Parathyroid adenoma (tissue), 2 donors: Measurements from ENCODE around the gene CEP63.

Source experiments
- H2AFZ ChIP-seq: fragments of 300-600 bp; sonication (generic); one replicate; pipeline ENCODE4 v1.7.0; 2017; ENCODE audit warnings: antibody characterized with exemption, mild to moderate bottlenecking
- H3K27ac ChIP-seq: fragments of 300-600 bp; sonication (generic); one replicate; pipeline ENCODE4 v1.7.0; 2017
- H3K27me3 ChIP-seq: fragments of 300-600 bp; sonication (generic); one replicate; pipeline ENCODE4 v1.7.0; 2017; ENCODE audit warnings: low read length; ENCODE audit not compliant: control insufficient read depth, insufficient read depth
- H3K36me3 ChIP-seq: fragments of 300-600 bp; sonication (generic); one replicate; pipeline ENCODE4 v1.7.0; 2017; ENCODE audit warnings: low read length; ENCODE audit not compliant: control insufficient read depth, insufficient read depth
- H3K4me1 ChIP-seq: fragments of 300-600 bp; sonication (generic); one replicate; pipeline ENCODE4 v1.7.0; 2017; ENCODE audit warnings: control low read depth
- H3K4me2 ChIP-seq: fragments of 300-600 bp; sonication (generic); one replicate; pipeline ENCODE4 v1.7.0; 2017; ENCODE audit warnings: low read length
- H3K4me3 ChIP-seq: fragments of 300-600 bp; sonication (generic); one replicate; pipeline ENCODE4 v1.7.0; 2017; ENCODE audit warnings: low read depth, low read length
- H3K79me2 ChIP-seq: fragments of 300-600 bp; sonication (generic); one replicate; pipeline ENCODE4 v1.7.0; 2017; ENCODE audit warnings: control low read depth
- H3K9ac ChIP-seq: fragments of 300-600 bp; sonication (generic); one replicate; pipeline ENCODE4 v1.7.0; 2017; ENCODE audit warnings: mild to moderate bottlenecking
- H3K9me3 ChIP-seq: fragments of 300-600 bp; sonication (generic); one replicate; pipeline ENCODE4 v1.7.0; 2017; ENCODE audit warnings: low read length; ENCODE audit not compliant: control insufficient read depth
- TF ChIP-seq, protein P1 (sequence below): fragments of 300-600 bp; sonication (generic); IDR thresholded peaks from one replicate; pipeline ENCODE4 v1.7.0; 2017; ENCODE audit warnings: antibody characterized with exemption, mild to moderate bottlenecking
- donor health status: primary hyperparathyroidism.

Gene CEP63

DNA sequence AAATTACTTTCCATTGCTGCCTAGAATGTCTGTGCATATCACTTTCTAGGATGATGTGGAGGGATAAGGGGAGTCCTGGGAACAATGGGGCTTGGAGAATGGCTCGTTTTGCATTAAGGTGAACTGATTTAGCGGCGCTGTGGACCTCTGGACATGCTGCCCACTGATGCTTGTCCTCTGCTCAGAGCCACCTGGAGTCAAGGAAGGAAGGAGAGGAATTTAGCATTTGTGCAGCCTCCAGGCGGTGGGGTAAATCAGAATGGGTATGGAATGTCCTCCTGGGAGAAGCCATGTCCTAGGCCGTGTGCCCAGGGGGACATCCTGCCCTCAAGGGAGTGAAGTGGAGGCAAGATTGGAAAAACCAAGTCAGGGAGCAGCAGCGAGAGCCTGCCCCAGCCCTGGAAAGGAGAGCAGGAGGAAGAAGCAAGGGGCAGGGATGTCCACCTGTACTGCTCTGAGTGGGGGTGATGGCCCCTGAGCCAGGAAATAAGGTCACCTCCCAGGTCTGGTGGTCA lies 127.2 kb downstream of the CEP63 start:
- Histone ChIP-seq H3K9me3 (no peaks in the 10 kb centered on the region), H3K79me2 (no peaks in the 10 kb centered on the region), H3K36me3 (no peaks in the 10 kb centered on the region), H3K4me1 (peaks cover 3% of the 10 kb centered on the region), H3K27me3 (no peaks in the 10 kb centered on the region), H2AFZ (no peak overlapping the region), H3K9ac (no peak overlapping the region), H3K4me2 (no peak overlapping the region), H3K27ac (no peak overlapping the region), H3K4me3 (no peak overlapping the region)
- TF ChIP-seq, protein P1, sequence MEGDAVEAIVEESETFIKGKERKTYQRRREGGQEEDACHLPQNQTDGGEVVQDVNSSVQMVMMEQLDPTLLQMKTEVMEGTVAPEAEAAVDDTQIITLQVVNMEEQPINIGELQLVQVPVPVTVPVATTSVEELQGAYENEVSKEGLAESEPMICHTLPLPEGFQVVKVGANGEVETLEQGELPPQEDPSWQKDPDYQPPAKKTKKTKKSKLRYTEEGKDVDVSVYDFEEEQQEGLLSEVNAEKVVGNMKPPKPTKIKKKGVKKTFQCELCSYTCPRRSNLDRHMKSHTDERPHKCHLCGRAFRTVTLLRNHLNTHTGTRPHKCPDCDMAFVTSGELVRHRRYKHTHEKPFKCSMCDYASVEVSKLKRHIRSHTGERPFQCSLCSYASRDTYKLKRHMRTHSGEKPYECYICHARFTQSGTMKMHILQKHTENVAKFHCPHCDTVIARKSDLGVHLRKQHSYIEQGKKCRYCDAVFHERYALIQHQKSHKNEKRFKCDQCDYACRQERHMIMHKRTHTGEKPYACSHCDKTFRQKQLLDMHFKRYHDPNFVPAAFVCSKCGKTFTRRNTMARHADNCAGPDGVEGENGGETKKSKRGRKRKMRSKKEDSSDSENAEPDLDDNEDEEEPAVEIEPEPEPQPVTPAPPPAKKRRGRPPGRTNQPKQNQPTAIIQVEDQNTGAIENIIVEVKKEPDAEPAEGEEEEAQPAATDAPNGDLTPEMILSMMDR: no peak

DNA sequence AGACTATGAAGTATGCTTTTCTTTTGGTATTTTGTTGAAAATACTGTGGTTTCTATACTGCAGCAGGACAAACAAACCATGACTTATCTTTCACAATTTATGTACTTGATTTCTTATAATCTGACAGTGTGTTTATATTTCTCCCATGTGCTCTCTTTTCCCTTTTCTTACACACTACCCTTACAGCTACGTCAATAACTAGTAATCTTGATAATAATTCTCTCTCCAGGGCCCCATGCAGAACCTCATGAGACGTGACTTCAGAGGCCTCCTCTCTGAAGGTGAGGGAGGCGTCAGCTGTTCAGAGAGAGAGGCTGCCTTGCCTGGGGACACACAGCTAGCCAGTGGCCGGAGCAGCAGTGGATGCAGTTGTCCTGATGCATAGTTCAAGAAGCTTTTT lies 129.1 kb downstream of the CEP63 start:
- H3K4me2 ChIP-seq: no peak overlapping the region
- no peak overlapping the region for H2AFZ ChIP-seq
- H3K27me3 ChIP-seq: no peaks in the 10 kb centered on the region
- H3K4me3 ChIP-seq: no peak overlapping the region
- no peaks in the 10 kb centered on the region for H3K9me3 ChIP-seq
- no peaks in the 10 kb centered on the region for H3K79me2 ChIP-seq
- no peak overlapping the region for H3K27ac ChIP-seq
- TF ChIP-seq, protein P1: no peak
- no peak overlapping the region for H3K9ac ChIP-seq
- no peaks in the 10 kb centered on the region for H3K36me3 ChIP-seq
- H3K4me1 ChIP-seq: peaks cover 3% of the 10 kb centered on the region

DNA sequence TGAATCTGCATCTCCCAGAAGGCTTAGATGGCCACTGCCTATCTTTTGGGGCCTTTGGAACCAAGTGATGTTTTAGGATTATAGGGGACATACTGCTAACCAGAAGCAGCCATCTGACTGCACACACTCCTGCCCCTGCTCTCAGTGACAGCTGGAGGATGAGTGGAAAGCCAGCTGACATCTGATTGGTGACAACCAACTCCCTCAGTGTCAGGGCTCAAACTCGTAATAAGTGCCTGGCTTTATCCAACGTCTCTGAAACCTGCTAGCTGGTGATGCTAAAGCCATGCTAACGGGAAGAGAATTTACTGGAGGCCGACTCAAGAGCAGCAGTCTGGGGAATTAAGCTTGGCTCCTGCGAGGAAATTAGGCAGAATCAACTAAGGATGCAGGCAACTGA lies 129.9 kb downstream of the CEP63 start:
- no peak overlapping the region for H3K9ac ChIP-seq
- no peak overlapping the region for H3K27ac ChIP-seq
- no peak overlapping the region for H3K4me3 ChIP-seq
- no peaks in the 10 kb centered on the region for H3K36me3 ChIP-seq
- TF ChIP-seq, protein P1: no peak
- H3K9me3 ChIP-seq: no peaks in the 10 kb centered on the region
- no peak overlapping the region for H3K4me2 ChIP-seq
- no peaks in the 10 kb centered on the region for H3K27me3 ChIP-seq
- H3K79me2 ChIP-seq: no peaks in the 10 kb centered on the region
- peaks cover 3% of the 10 kb centered on the region for H3K4me1 ChIP-seq
- H2AFZ ChIP-seq: no peak overlapping the region

DNA sequence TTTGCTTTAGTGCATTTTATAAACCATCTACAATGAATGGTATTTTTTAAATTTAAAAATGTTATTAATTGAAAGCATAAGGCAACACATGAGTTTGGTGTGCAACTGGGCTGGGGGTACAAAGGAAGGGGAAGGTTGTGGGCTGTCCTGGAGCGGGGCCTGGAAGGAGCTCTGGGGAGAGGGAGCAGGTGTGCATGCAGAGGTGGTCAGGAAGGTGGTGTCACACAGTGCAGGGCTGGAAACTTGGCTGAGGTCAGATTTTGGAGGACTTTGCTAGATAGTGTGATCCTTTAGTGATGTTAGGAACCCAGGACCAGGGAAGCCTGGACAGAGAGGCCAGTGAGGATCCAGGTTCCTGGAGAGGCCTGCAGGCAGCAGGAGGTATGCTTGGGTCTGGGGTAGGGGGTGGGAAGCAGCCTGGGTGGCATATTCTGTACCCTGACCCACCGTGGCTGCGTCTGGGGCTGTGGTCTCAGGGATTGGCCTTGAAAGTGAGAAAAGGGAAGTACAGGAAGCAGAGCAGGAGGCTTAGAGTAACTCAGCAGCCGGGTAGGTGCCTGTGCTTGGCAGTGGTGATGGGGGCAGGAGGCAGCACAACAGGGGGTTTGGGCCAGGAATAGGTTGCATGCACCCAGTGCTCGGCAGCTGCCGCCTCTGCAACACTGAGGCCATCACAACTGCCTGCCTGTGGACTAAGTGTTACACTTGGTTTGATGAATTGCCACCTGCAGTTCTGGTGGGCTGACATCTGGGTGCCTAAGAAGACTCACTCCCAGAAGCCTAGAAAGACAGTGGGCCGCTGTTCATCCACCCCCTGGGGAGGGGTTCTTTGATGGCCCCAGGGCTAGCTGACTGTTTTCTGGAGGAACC lies 132.0 kb downstream of the CEP63 start:
- H3K36me3 ChIP-seq: no peaks in the 10 kb centered on the region
- no peaks in the 10 kb centered on the region for H3K4me1 ChIP-seq
- no peaks in the 10 kb centered on the region for H3K79me2 ChIP-seq
- H3K27me3 ChIP-seq: no peaks in the 10 kb centered on the region
- H3K27ac ChIP-seq: no peak overlapping the region
- no peaks in the 10 kb centered on the region for H3K9me3 ChIP-seq
- H2AFZ ChIP-seq: no peak overlapping the region
- no peak overlapping the region for H3K4me2 ChIP-seq
- no peak overlapping the region for H3K9ac ChIP-seq
- TF ChIP-seq, protein P1: no peak
- H3K4me3 ChIP-seq: no peak overlapping the region
